Ovary (tissue), 3 donors: ENCODE results near the gene VGLL4.

Experiments used
- CTCF ChIP-seq, 3 donors: fragments of 450-650 bp in 2 of 3; fragments of 200-600 bp in 1 of 3; IDR thresholded peaks; one replicate each; pipeline versions ENCODE4 v1.5.1 to v1.8.0; 2016 to 2022; ENCODE audit warnings: antibody characterized with exemption in 3 of 3, mild to moderate bottlenecking in 1 of 3
- EP300 ChIP-seq: sonication (generic); formaldehyde crosslinking; IDR thresholded peaks from one replicate; pipeline ENCODE4 v1.6.1; 2017; ENCODE audit warnings: antibody characterized with exemption
- POLR2A ChIP-seq: fragments of 450-650 bp; IDR thresholded peaks from one replicate; pipeline ENCODE4 v1.6.1; 2017; ENCODE audit warnings: antibody characterized with exemption, mild to moderate bottlenecking, moderate library complexity
- donor health status: DM: no; HTN: no; CAD: no.

- TF ChIP-seq POLR2A = no peak
- TF ChIP-seq CTCF (IDR thresholded peaks at IDR 0.05) = no peak
- TF ChIP-seq EP300 = no peak
Observed at GRCh38 chr3:11522953-11523571, 120.7 kb downstream of the VGLL4 start.
